Kidney epithelial cell (primary cell): Measurements from ENCODE around the gene GRIK3. TPM values are rescaled to one million over a fixed set of nuclear protein-coding genes. Genes with fewer than 3 reads are reported as not detected.

Experiments used
- DNase-seq: peaks from one replicate; pipeline ENCODE4 v3.0.0-alpha.2; 2010; ENCODE audit warnings: low read depth
- H3K27me3 ChIP-seq: 2 replicates; pipeline ENCODE4 v1.6.0; 2011; ENCODE audit warnings: low read length; ENCODE audit not compliant: control insufficient read depth, insufficient read depth
- H3K36me3 ChIP-seq: 2 replicates; pipeline ENCODE4 v1.5.1; 2011; ENCODE audit warnings: low read length; ENCODE audit not compliant: control insufficient read depth, insufficient read depth
- H3K4me3 ChIP-seq: 2 replicates; pipeline ENCODE4 v1.5.1; 2011; ENCODE audit warnings: low read depth, mild to moderate bottlenecking, control low read depth, low read length
- CTCF ChIP-seq: IDR thresholded peaks from 2 replicates; pipeline ENCODE4 v1.5.1; 2011; ENCODE audit warnings: mild to moderate bottlenecking, moderate library complexity, low read length, control low read depth, inconsistent platforms; ENCODE audit not compliant: insufficient read depth, poor library complexity, severe bottlenecking
- total RNA-seq: library from RNA; depleted of rRNA; stranded (reverse); fragments of >200 nt; gene quantifications from 2 replicates; pipeline ENCODE4 v1.2.3, GENCODE V29; 2015

The GRIK3 gene
- total RNA-seq, 1 donor from 2014 or later, result under 0.01 TPM

GRCh38 chr1:36805979-36806640 lies 228.2 kb downstream of the GRIK3 start:
- no peaks in the 10 kb centered on the region for H3K27me3 ChIP-seq
- no peak for DNase-seq
- TF ChIP-seq CTCF, result no peak
- no peak overlapping the region for H3K4me3 ChIP-seq
- no peaks in the 10 kb centered on the region for H3K36me3 ChIP-seq

GRCh38 chr1:36804669-36805314 lies 229.5 kb downstream of the GRIK3 start:
- no peak for TF ChIP-seq CTCF
- DNase-seq, result no peak
- H3K36me3 ChIP-seq, result no peaks in the 10 kb centered on the region
- no peaks in the 10 kb centered on the region for H3K27me3 ChIP-seq
- no peak overlapping the region for H3K4me3 ChIP-seq

DNA sequence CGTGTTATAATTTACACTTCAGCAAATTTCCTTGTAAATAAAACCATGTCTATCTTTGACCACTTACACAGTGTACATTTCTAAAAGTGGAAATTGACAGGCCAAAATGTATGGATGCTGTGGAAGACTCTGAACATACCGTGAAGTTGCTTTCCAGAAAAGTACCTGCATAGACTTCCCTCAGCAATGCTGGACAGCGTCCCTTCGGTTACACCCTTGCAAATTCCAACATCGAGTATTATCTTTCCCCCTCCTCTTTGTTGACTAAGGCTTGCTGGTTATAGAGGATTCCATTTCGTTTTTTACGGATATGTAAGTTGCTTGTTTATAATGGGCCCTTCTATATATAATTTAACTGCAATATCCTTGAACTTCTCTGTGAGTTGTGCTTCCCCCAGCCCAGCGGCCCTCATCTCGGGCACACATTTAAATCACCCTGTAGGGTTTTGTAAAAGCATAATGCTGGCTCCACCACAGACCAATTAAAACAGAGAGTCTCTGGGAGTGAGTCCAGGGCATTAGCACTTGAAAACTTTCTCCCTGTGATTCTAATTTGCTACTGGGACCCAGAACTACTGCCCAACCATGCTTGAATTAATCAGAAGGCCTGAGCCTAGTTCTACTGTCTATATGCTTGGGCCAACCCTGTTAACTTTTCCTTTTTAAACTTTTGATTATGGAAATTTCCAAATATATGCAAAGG lies 230.3 kb downstream of the GRIK3 start:
- Histone ChIP-seq H3K36me3 (no peaks in the 10 kb centered on the region), H3K27me3 (no peaks in the 10 kb centered on the region), H3K4me3 (no peak overlapping the region)
- no peak for TF ChIP-seq CTCF
- no peak for DNase-seq

DNA sequence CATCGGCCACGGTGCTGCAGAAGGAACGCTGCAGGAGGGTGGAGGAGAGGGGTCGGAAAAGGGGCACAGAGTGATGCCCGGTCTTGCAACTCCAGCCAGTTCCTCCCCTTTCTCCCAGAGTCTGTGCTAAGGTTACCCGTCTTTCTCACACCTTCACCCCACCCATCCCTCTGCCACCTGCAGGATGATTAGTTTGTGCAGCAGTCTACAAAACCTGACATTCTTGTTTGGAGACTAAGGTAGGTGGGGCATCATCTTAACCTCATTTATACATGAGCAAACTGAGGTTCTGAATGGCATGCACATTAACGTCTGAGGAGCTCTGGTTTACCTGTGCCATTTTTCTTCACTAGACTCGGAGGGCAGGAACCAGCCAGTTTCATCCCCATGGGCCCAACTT lies 232.3 kb downstream of the GRIK3 start:
- DNase-seq, result no peak
- Histone ChIP-seq H3K27me3 (no peaks in the 10 kb centered on the region), H3K4me3 (no peak overlapping the region), H3K36me3 (no peaks in the 10 kb centered on the region)
- TF ChIP-seq CTCF, result no peak

- Histone ChIP-seq H3K36me3 (no peaks in the 10 kb centered on the region), H3K27me3 (no peaks in the 10 kb centered on the region), H3K4me3 (no peak overlapping the region)
- no peak for DNase-seq
- no peak for TF ChIP-seq CTCF
Observed at GRCh38 chr1:36797761-36798160, 236.6 kb downstream of the GRIK3 start.

DNA sequence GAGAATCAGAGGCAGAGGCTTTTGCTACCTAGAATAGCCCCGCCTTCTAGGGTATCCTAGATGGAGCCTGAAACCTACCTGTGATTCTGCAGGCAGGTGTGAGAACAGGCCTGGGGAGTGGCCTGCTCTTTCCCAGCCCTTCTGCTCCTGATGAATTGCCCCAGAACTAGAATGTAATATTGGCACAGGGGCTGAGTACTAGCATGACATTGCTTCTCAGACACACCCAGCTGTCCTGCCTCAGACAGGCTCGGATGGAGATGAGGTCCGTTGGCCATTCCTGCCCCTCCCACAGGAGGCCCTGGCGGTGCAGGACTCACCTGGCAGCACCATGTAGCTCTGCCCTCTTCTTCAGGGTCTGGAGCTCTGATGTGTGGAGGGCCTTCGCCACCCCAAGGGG lies 237.6 kb downstream of the GRIK3 start:
- TF ChIP-seq CTCF, result no peak
- Histone ChIP-seq H3K27me3 (no peaks in the 10 kb centered on the region), H3K36me3 (no peaks in the 10 kb centered on the region), H3K4me3 (no peak overlapping the region)
- no peak for DNase-seq
